HG03280 (cell line): Measurements from ENCODE around the gene WDCP.
"Not testable (repeated sequence)": the region's sequence is repeated elsewhere in the genome, so short reads cannot be mapped to it uniquely, and the experiment has no call there.

Experiments
- ATAC-seq: cut with Tn5 transposase; IDR thresholded peaks from one replicate; pipeline ENCODE4 v1.9.1; 2021; ENCODE audit warnings: mild to moderate bottlenecking, moderate library complexity; ENCODE audit not compliant: unreplicated experiment

Gene WDCP

GRCh38 chr2:24065341-24065740 lies 18.1 kb upstream of the WDCP start:
- no peak for ATAC-seq

- no peak for ATAC-seq
Measured at GRCh38 chr2:24058564-24059271, 11.5 kb upstream of the WDCP start.

GRCh38 chr2:24055750-24056149 lies 8.6 kb upstream of the WDCP start:
- no peak for ATAC-seq

- ATAC-seq = no peak
Measured at GRCh38 chr2:24054366-24055010, 7.3 kb upstream of the WDCP start.

GRCh38 chr2:24052951-24053350 lies 5.8 kb upstream of the WDCP start:
- no peak for ATAC-seq

GRCh38 chr2:24051833-24052232 lies 4.6 kb upstream of the WDCP start:
- no peak for ATAC-seq

GRCh38 chr2:24050041-24050979 lies 3.1 kb upstream of the WDCP start:
- ATAC-seq = no peak

GRCh38 chr2:24049485-24050021 lies 2.4 kb upstream of the WDCP start, which contains the start of gene FKBP1B:
FKBP1B (plus strand) TSS chr2:24049741; CDS start chr2:24049850, 109 bp downstream.
- ATAC-seq = no peak

GRCh38 chr2:24048769-24049484 lies 1.7 kb upstream of the WDCP start:
- ATAC-seq = no peak

- no peak for ATAC-seq
Measured at GRCh38 chr2:24047703-24048033, 477 bp upstream of the WDCP start.

GRCh38 chr2:24046599-24046929 lies 627 bp downstream of the WDCP start:
- ATAC-seq = no peak

GRCh38 chr2:24045511-24046508 lies 1.4 kb downstream of the WDCP start:
- no peak for ATAC-seq

- not testable (repeated sequence) for ATAC-seq
Measured at GRCh38 chr2:24043133-24043532, 4.1 kb downstream of the WDCP start.

GRCh38 chr2:24040511-24040910 lies 6.7 kb downstream of the WDCP start:
- no peak for ATAC-seq

- ATAC-seq = no peak
Measured at GRCh38 chr2:24038786-24039499, 8.2 kb downstream of the WDCP start.

- ATAC-seq = no peak
Measured at GRCh38 chr2:24026233-24026632, 21.0 kb downstream of the WDCP start.

- no peak for ATAC-seq
Measured at GRCh38 chr2:24024996-24025663, 22.1 kb downstream of the WDCP start.

- no peak for ATAC-seq
Measured at GRCh38 chr2:24024018-24024417, 23.2 kb downstream of the WDCP start.
